NCI-H748 treated with DMSO at 0.1 percent for 48 hours (cell line): Measurements from ENCODE around the gene PMM2.

Source experiments
- DNase-seq: peaks from one replicate; lab custom pipeline; 2025; lab: John Stamatoyannopoulos, UW

Gene PMM2

DNA sequence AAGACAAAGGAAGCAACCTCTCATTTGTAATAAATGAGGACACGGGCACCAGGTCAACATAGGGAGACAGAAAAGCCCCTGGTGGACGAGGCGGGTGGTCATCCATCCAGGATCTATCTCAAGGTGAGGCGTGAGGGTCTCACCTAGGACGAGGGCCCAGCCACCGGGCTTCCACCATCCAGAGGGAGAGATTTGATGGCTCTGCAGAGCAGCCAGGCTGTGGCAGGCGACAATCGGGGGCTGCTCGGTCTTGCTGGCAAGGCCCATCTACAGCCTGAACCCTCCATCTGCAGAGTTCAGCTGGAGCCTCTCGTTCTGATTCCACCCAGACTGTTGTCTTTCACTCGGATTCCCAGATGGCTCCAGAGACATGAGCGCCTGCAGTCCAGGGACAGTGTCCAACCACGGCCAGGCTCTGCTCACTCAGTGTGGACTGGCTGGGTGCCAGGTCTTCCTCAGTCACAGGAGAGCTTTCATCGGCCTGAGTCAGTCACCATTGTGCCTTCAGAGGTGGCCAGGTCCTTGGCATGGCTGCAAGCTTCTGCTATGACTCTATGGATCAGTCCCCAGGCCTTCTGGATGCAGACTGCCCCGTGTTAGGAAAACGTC, 90.4 kb downstream of the PMM2 start:
- DNase-seq = no peak

DNA sequence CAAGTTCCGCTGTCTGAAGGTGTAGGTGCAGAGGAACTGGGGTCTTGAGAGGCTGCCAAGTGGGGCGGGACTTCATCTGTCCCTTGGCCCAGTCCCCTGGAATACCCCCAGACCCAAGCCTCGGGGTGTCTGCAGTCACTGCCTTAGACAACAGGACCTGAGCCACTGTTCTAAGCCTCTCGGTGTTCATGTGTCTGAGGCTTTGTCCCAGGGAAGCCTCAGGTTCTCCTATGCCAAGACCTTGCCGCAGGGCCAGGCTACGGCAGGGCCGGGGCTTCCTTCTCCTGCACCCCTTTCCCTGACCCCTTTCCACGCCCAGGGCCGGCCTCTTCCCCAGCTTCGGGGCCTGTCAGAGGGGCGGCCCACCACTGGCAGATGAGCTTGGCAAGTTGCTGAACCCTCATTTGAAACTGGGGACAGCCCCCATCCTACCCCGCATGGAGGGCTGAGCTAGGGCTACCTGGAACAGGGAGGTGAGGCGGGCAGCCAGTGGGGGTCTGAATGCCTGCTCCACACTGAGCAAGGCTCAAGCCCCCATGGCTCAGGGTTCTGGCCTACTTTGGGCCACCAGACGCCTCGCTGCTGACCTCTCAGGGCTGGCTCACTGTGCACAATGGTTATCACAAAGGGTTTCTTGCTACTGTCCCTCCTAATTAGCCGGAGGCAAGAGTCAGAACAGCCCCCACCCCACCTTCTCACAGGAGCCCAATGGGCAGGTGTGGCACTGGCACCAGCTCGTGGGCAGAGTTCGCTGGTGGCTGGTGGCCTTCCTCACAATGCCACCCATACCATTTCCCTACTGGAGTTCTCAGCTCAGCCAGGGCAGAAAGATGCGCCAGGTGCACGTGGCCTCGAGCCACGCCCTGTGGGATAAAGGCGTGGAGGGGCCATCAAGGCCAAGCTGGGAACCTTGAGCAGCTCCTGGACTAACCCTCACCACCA, 91.6 kb downstream of the PMM2 start:
- DNase-seq = no peak

DNA sequence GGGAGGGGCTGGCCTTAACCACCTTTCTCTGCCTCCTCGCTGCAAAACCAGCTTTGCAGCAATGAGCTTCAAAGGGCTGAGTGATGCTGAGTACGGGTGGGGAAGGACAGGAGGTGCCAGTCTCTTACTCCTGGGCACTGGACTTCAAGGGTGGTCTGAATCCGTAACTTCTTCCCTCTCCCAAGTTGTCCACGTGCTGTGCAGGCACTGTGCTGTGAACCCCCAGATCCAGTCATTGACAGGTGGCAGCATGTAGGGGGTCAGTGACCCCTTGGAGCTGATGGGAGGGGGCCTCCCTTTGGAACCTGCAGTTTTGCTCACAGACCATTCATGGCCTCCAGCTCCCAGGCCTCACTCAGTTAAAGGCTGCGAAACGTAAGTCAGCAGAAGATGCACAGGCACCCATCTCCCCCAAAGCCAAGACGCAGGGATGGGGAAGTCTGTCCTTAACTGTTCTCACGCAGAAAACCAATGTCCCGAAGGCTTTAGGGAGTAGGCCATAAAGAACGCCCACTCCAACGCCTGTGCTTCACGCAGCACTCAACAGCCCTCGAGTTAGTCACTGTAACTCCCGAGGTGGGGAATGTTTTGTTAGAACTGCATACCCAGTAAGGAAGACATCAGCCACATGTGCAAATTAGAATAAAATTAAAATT, 92.4 kb downstream of the PMM2 start:
- no peak for DNase-seq

DNA sequence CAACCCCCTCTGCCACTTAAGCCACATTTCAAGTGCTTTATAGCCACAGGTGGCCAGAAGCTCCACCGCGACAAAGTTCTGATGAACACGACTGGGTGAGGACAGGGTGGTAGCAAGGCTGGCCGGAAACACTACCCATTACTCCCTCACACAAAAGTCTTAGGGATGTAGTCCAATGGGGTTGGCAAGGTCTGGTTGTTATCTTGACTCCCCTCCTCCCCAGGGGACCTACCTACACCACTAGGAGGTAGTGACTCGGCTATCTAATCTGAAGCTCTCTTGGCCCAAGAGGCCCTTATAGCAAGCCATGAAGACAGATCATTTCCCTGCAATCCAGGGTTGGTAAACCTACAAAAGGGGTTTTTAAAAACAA, 92.9 kb downstream of the PMM2 start:
- no peak for DNase-seq

DNA sequence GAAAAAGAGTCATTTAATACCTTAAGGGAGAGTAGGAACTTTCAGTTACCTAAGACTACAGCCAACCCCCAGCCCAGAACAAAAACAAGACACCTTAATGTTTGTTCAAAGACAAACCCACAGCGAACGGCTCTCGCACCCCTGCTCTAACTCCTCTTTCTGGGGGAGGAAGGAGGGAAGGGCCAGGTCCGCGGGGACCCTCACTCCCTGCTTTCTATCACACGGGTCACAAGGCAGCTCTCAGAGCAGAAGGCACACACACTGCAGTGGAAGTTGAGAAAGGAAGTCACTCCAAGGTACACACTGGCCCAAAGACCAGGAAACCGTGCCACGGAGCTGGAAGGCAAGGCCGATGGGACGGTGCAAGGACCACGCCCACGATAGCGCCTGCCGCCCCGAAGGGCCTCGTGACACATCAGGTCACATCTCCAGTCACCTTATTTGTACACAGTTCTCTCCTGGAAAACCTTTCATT, 94.5 kb downstream of the PMM2 start:
- DNase-seq = no peak

DNA sequence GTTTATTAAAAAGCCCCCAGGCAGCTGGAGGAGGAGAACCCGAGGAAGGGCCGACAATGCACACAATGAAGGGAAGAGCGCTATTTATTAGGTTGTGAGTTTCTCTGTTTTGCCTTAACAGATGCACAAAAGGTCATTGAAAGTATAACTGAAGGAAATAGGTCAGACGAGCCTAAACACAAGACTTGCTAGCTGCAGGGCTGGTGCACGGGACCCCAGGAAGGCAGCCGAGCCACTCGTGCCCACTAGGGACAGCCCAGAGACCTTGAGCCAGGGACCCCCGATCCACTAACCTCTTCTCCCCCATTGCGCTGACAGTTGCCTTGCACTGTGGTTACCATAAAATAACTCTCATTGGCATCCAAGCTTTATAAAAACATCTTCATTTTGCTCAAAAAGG, 95.8 kb downstream of the PMM2 start:
- DNase-seq = no peak

DNA sequence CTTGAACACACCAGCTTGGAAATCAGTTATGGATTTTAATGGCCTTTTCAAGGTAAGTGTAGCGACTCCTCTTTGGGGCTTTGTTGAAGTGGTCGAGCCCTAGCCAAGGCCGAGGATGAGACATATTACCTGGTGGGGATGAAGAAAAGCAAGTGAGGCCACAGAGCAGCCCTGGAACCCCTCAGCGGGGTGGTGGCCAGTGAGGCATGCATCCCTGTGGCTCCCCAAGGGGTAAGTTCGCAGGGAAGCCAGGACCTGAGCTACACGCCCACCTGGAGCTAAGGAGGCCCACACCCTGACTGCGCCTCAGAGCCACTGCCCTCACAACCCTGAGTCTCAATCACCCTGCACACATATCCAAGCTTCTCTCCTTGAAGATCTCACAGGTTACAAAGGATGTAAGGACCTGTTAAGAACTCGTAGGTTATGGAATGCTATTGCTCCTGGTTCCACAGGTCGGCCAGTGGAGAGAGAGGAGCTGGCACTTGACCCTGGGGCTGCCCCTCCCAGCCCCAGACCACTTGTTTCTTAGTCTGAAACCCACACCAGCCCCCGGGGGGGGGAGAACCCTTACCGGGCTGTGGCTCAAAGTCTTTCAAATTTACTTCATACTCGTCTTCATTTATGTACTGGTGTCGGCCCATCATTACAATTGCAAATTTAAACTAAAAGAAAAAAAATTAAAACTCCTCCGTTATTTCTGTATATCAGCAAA, 96.5 kb downstream of the PMM2 start:
- no peak for DNase-seq

DNA sequence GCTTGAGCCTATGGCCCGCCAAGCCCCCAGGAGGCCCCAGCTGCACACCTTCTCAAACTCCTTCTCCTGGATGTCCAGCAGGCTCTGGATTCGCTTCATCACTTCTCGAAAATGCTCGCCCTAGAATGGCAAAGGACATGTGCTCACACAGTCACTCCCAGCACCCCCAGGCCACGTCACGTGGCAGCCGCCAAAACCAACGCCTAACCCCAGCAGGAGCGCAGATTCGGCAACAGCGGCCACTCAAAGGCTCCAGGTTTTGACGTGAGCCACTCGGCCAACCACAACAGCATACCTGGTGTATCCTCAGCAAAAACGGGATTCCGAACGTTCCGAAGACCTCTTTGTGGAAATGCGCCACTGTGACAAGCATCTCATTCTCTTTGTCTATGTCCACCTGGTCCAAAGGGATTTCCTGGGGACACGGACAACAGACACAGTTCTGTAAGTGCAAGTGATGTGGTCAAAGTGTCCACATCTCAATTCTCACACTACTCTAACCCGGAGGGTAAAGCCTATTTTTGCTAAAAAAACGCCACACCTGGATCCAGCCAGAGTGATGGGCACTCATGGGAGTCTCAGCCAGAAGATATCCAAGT, 97.2 kb downstream of the PMM2 start:
- no peak for DNase-seq

DNA sequence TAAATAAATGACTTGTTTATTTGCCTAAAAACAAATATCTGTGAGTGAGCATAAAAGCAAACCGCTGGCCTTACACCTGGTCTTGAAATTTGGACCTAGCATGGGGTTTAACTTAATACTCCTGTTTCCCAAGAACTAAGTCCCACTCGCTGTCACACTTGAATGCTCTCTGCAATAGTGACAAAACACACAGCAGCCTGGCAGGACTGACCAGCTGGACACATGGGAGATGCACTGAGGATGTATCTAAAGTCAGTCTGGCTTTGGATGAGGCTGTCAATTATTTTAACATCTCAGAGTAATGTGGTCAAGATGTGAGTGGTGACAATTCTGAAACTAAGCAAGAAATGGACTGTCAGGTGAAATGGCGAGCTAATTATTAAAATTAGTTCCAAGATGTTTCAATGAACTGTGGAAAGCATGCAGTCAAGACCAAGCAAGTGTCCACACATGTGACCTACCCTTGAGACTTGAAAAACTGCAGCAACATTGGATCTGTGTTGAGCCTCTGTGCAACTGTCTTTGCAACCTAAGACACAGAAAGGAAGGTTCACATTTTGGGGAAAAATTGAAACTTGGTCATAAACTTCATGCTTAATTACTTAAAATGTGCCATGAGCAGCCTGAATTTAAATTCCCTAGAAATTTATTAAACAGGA, 101.2 kb downstream of the PMM2 start:
- no peak for DNase-seq
